ENCODE measurements around the gene RPH3AL. TPM values are rescaled to one million over a fixed set of nuclear protein-coding genes. Genes with fewer than 3 reads are reported as not detected.

Gene RPH3AL
- total and polyA plus RNA-seq, 8 donors, result 8.9 to 57.1 (median 11.0) TPM

GRCh38 chr17:323721-324571, 28.7 kb downstream of the RPH3AL start:
- Histone ChIP-seq H3K9me3 (no peaks in the 10 kb centered on the region), H3K36me3 (peaks cover 0 to 30% of the 10 kb centered on the region in 2 donors), H3K27me3 (no peaks in the 10 kb centered on the region), H3K4me3 (no peak overlapping the region), H3K27ac (no peak overlapping the region), H3K4me1 (no peaks in the 10 kb centered on the region)
- DNase-seq (peak in 1 of 4 donors; percentile 80), ATAC-seq (no peak)
- intact Hi-C loops (cut with DNase I), result no loop called here
- TF ChIP-seq, protein P1, sequence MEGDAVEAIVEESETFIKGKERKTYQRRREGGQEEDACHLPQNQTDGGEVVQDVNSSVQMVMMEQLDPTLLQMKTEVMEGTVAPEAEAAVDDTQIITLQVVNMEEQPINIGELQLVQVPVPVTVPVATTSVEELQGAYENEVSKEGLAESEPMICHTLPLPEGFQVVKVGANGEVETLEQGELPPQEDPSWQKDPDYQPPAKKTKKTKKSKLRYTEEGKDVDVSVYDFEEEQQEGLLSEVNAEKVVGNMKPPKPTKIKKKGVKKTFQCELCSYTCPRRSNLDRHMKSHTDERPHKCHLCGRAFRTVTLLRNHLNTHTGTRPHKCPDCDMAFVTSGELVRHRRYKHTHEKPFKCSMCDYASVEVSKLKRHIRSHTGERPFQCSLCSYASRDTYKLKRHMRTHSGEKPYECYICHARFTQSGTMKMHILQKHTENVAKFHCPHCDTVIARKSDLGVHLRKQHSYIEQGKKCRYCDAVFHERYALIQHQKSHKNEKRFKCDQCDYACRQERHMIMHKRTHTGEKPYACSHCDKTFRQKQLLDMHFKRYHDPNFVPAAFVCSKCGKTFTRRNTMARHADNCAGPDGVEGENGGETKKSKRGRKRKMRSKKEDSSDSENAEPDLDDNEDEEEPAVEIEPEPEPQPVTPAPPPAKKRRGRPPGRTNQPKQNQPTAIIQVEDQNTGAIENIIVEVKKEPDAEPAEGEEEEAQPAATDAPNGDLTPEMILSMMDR (IDR thresholded peaks at IDR 0.05), result no peak

- Histone ChIP-seq H3K27me3 (no peaks in the 10 kb centered on the region), H3K27ac (no peak overlapping the region), H3K4me1 (no peaks in the 10 kb centered on the region), H3K4me3 (no peak overlapping the region), H3K36me3 (peaks cover 0 to 36% of the 10 kb centered on the region in 2 donors), H3K9me3 (no peaks in the 10 kb centered on the region)
- TF ChIP-seq, protein P1 (IDR thresholded peaks at IDR 0.05), result no peak
- DNase-seq (peak in 1 of 4 donors; percentile 13), ATAC-seq (no peak)
- intact Hi-C loops (cut with DNase I), result no loop called here
These were observed 29.4 kb downstream of the RPH3AL start for GRCh38 chr17:323181-323580.

GRCh38 chr17:322006-322780, 30.4 kb downstream of the RPH3AL start:
- ATAC-seq, result no peak
- intact Hi-C loops (cut with DNase I), result no loop called here

DNA sequence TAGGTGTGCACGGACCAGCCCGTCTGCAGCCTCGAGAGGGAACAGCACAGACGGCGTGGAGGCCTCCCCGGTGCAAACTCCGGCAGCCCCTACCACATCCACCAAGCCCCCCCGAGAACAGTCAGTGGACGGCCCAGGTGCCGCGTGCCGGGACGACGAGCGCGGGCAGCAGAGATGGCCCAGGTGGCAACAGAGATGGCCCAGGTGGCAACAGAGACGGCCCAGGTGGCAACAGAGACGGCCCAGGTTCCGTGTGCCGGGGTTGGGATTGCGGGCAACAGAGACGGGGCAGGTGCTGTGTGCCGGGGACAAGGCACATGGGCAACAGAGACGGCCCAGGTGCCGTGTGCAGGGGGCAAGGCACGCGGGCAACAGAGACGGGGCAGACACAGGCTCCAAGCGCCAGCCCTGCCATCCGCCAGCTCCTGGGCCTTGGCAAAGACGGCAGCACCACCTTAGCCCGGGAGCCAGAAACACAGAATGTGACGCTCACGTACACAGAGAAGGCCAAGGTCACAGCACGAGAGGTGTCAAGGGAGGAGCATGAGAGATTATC, 31.1 kb downstream of the RPH3AL start:
- no peaks in the 10 kb centered on the region for H3K4me1 ChIP-seq
- H3K27me3 ChIP-seq, result no peaks in the 10 kb centered on the region
- ATAC-seq, result no peak
- peaks cover 0 to 29% of the 10 kb centered on the region in 2 donors for H3K36me3 ChIP-seq
- H3K4me3 ChIP-seq, result no peak overlapping the region
- peak in 1 of 4 donors; percentile 56 for DNase-seq
- TF ChIP-seq, protein P1 (IDR thresholded peaks at IDR 0.05), result no peak
- intact Hi-C loops (cut with DNase I), result no loop called here
- no peaks in the 10 kb centered on the region for H3K9me3 ChIP-seq
- H3K27ac ChIP-seq, result no peak overlapping the region

More at GRCh38 chr17:322006-322780, 30.4 kb downstream of the RPH3AL start:
- Histone ChIP-seq H3K4me3 (no peak overlapping the region), H3K4me1 (no peaks in the 10 kb centered on the region), H3K36me3 (peaks cover 0 to 34% of the 10 kb centered on the region in 2 donors), H3K27ac (no peak overlapping the region), H3K27me3 (no peaks in the 10 kb centered on the region), H3K9me3 (no peaks in the 10 kb centered on the region)
- TF ChIP-seq, protein P1 (IDR thresholded peaks at IDR 0.05), result no peak
- peak in 1 of 4 donors; percentile 65 for DNase-seq

Data from left lung (tissue), 10 donors.